ENCODE results near the gene CDCP2.

Gene CDCP2

DNA sequence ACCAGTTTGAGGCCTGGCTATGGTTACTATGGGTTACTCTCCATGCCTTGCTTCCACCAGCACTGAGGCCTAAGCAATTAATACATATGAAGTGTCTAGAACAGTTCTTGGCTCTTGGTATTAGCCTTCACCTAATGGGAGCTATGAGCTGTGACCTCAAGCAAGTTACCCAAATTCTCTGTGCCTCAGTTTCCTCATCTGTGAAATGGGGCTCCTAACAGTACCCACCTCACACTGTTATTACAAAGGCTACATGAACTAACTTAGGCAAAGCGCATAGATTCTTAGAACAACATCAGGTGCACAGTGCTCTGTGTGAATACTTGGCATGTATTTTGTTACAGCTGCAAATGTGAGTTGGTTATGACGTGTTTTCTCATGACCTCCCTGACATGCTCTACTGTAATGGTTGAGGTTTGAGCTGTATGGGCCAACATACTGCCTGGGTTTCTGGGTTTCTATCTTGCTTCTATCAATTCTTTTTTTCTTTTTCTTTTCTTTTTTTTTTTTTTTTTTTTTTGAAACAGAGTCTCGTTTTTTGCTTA, 26.5 kb downstream of the CDCP2 start:
- DNase-seq (ENCODE audit: extremely low read depth, low read depth) = no peak
- TF ChIP-seq CTCF (IDR thresholded peaks at IDR 0.05; ENCODE audit: low read depth, low read length) = no peak

DNA sequence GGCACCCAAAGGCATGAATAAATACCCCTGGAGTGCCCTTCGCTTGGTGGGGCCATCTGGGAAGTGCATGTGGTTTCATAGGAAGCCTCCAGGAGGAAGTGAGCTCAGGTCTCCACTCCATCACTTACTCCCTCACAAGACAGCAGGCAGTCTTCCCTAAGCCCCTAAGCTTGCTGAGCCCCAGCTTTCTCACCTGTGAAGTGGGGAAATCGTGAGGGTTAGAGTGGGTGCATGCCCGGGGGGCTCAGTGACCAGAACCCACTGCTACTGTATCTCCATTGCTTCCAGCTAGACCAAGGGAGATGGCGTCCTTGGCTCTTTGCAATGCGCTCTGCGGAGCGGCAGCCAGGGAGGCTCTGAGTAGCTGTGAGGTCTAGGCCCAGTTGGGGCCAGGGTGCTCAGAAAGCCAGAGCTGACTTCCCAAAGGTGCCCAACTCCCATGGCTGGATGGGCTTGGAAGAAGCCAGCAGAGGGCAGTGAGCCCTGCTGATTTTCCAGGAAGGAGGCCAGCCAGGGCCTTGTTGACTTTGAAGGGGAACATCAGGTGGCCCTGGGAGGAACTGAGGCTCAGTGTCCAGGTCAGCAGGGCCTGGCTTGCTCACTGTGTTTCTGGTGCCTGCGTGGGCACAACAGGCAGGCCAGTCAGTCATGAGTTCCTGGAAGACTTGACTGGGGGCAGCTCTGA, 27.3 kb downstream of the CDCP2 start:
- DNase-seq (ENCODE audit: extremely low read depth, low read depth) = no peak
- TF ChIP-seq CTCF (IDR thresholded peaks at IDR 0.05; ENCODE audit: low read depth, low read length) = peak; percentile 33

- TF ChIP-seq CTCF (IDR thresholded peaks at IDR 0.05; ENCODE audit: low read depth, low read length) = no peak
- DNase-seq (ENCODE audit: extremely low read depth, low read depth) = no peak
Measured at GRCh38 chr1:54124906-54125305, 27.9 kb downstream of the CDCP2 start.

GRCh38 chr1:54124472-54124871, 28.3 kb downstream of the CDCP2 start:
- no peak for DNase-seq (ENCODE audit: extremely low read depth, low read depth)
- no peak for TF ChIP-seq CTCF (IDR thresholded peaks at IDR 0.05; ENCODE audit: low read depth, low read length)

- TF ChIP-seq CTCF (IDR thresholded peaks at IDR 0.05; ENCODE audit: low read depth, low read length) = no peak
Measured at GRCh38 chr1:54122992-54123391, 29.8 kb downstream of the CDCP2 start.

GRCh38 chr1:54122135-54122751, 30.6 kb downstream of the CDCP2 start:
- TF ChIP-seq CTCF (IDR thresholded peaks at IDR 0.05; ENCODE audit: low read depth, low read length) = no peak

More at GRCh38 chr1:54122992-54123391, 29.8 kb downstream of the CDCP2 start:
- DNase-seq (ENCODE audit: extremely low read depth, low read depth) = no peak

DNA sequence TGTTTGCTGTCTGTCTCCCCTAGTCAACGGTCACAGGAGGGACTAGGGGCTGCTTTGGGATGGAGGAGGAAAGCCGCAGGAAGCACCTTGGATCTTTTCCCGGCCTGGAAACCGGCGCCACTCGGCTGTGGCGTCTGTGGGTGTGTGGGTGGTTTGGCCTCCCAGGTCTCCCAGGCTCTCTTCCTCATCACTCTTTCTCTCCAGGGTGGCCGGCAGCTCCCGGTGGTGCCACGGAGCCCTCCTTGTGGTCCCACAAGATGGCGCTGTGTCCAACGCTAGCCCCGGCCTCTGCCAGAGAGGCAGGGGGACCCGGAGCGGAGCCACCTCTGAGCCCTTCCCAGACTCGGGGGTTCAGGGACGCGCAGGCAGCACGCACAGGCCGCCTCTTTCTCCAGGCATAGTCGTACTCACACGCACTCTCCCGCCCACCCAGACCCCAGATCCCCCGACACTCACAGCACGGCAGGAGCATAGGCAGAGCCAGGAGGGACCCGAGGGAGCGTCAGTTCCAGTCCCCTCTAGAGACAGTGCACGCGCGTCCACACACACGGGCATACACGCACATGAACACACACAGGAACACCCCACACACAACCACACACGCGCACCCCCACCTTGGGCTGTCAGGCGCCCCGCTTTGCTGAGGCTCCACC, 31.2 kb downstream of the CDCP2 start:
- peak; percentile 86 for TF ChIP-seq CTCF (IDR thresholded peaks at IDR 0.05; ENCODE audit: low read depth, low read length)
- DNase-seq (ENCODE audit: extremely low read depth, low read depth) = peak; percentile 31

More at GRCh38 chr1:54122135-54122751, 30.6 kb downstream of the CDCP2 start:
- DNase-seq (ENCODE audit: extremely low read depth, low read depth) = no peak

All from AG09319 (cell line).